Measurements from ENCODE around the gene MBIP. TPM values are rescaled to one million over a fixed set of nuclear protein-coding genes. Genes with fewer than 3 reads are reported as not detected.
A peak's percentile ranks its signal among the peaks of the same experiment; 100 is the strongest.
"Not testable (repeated sequence)": the region's sequence is repeated elsewhere in the genome, so short reads cannot be mapped to it uniquely, and the experiment has no call there.

Gene MBIP
- total RNA-seq, 4 donors from 2014 or later, result 17.2 to 35.8 (median 21.0) TPM

DNA sequence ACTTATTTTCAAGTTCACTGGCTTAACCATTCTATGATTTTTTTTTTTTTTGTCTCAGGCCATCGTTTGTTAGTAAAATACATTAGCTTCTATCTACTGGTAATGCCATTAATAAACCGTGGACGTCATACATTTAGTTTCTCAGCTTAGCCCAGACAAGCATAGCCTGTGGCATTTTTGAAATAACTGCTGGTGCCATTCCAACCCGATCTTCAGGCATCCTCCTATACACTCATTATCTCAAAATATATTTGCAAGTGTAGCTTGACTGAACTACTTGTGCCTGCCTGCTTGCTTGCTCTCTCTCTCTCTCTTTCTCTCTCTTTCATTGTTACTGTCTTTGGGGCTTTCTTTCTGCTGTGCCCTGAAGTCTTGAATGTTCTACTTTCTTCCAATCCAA is 12.7 kb upstream of the MBIP start:
- 43 to 48% methylated on average over 4 of the region's 4 CpGs for WGBS, 2 donors
- intact Hi-C loops (cut with DNase I; ENCODE audit: low total_unique reads), result no loop called here
- no peak overlapping the region for H3K4me3 ChIP-seq (ENCODE audit: low read depth, poor library complexity, severe bottlenecking)
- peak in 1 of 2 donors; percentile 18 for DNase-seq (ENCODE audit: low spot score in 2 of 2)
- TF ChIP-seq, protein P1, sequence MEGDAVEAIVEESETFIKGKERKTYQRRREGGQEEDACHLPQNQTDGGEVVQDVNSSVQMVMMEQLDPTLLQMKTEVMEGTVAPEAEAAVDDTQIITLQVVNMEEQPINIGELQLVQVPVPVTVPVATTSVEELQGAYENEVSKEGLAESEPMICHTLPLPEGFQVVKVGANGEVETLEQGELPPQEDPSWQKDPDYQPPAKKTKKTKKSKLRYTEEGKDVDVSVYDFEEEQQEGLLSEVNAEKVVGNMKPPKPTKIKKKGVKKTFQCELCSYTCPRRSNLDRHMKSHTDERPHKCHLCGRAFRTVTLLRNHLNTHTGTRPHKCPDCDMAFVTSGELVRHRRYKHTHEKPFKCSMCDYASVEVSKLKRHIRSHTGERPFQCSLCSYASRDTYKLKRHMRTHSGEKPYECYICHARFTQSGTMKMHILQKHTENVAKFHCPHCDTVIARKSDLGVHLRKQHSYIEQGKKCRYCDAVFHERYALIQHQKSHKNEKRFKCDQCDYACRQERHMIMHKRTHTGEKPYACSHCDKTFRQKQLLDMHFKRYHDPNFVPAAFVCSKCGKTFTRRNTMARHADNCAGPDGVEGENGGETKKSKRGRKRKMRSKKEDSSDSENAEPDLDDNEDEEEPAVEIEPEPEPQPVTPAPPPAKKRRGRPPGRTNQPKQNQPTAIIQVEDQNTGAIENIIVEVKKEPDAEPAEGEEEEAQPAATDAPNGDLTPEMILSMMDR (IDR thresholded peaks at IDR 0.05), result no peak
- no peak for TF ChIP-seq POLR2A (IDR thresholded peaks at IDR 0.05)

DNA sequence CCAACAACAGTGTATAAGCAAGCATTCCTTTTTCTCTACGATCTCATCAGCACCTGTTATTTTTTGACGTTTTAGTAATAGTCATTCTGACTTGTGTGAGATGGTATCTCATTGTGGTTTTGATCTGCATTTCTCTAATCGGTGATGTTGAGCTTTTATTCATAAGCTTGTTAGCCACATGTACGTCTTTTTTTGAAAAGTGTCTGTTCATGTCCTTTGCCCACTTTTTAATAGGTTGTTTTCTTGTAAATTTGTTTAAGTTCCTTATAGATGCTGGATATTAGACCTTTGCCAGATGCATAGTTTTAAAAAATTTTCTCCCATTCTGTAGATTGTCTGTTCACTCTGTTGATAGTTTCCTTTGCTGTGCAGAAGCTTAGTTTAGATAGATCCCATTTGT is 7.1 kb upstream of the MBIP start:
- WGBS, 2 donors, result 85% methylated on average over 4 of the region's 4 CpGs

DNA sequence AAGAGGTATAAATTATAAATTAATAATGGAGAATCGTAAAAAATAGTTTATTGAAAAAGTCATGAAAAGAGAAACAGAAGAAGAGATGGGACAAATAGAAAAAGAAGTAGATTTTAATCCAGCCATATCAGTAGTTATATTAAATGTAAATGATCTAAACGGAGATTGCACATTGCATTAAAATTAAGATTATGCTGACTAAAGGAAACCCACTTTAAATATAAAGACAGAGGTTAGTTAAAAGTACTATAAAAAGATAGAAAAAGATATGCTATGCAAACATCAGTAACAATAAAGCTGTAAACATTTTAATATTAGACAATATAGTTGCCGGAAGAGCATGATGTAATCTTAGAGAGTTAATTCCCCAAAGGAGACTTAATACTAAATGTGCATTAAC is 5.4 kb upstream of the MBIP start:
- intact Hi-C loops (cut with DNase I; ENCODE audit: low total_unique reads), result no loop called here
- DNase-seq (ENCODE audit: low spot score in 2 of 2), result no peak
- no peak for TF ChIP-seq POLR2A (IDR thresholded peaks at IDR 0.05)
- TF ChIP-seq, protein P1 (IDR thresholded peaks at IDR 0.05), result no peak
- H3K4me3 ChIP-seq (ENCODE audit: low read depth, poor library complexity, severe bottlenecking), result no peak overlapping the region
- 84 to 87% methylated on average over 3 of the region's 3 CpGs for WGBS, 2 donors

More for the DNA sequence above, 7.1 kb upstream of the MBIP start:
- DNase-seq (ENCODE audit: low spot score in 2 of 2); intact Hi-C loops (cut with DNase I; ENCODE audit: low total_unique reads); H3K4me3 ChIP-seq (ENCODE audit: low read depth, poor library complexity, severe bottlenecking): not testable (repeated sequence)

DNA sequence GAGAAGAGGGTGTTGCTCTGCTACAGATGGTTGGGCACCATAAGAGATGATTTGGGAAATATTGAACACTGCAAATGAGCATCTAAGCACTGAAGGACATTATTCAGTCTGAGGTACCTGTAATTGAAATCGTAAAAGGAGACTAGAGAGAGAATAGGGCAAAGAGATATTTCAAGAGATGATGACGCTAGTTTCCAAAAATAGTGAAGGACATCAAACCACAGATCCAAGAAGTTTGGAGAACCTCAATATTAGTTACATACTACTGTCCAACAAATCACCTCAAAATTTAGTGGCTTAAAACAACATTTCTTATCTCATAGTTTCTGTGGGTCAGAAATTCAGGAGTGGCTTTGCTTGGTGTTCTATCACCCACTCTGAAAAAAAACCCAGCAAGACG is 4.5 kb upstream of the MBIP start:
- intact Hi-C loops (cut with DNase I; ENCODE audit: low total_unique reads), result no loop called here
- WGBS, 2 donors, result 87 to 88% methylated on average over 3 of the region's 3 CpGs
- H3K4me3 ChIP-seq (ENCODE audit: low read depth, poor library complexity, severe bottlenecking), result no peak overlapping the region
- TF ChIP-seq, protein P1 (IDR thresholded peaks at IDR 0.05), result no peak
- TF ChIP-seq POLR2A (IDR thresholded peaks at IDR 0.05), result no peak
- no peak for DNase-seq (ENCODE audit: low spot score in 2 of 2)

DNA sequence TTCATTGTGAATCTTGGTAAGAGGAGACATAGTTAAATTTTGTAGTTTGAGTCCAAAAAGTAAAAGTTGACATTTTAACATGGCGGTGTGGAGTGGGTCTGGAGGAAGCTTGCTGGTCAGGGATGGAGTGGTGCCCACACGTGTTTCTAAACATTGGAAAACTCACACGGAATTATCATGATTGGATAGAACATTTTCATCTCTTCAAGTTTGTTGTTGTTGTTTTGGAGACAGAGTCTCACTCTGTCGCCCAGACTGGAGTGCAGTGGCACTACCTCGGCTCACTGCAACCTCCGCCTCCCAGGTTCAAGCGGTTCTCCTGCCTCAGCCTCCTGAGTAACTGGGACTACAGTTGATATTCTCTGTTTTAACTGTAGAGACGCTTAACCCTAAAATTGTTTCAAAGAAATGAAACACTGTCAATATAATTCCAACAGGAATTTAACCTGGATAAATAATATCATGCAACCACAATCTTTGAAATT is 502 bp upstream of the MBIP start:
- TF ChIP-seq POLR2A (IDR thresholded peaks at IDR 0.05), result no peak
- TF ChIP-seq, protein P1 (IDR thresholded peaks at IDR 0.05), result no peak
- no peak for DNase-seq (ENCODE audit: low spot score in 2 of 2)
- WGBS, 2 donors, result 60 to 62% methylated on average over 8 of the region's 8 CpGs
- peak overlapping the region; percentile 90 for H3K4me3 ChIP-seq (ENCODE audit: low read depth, poor library complexity, severe bottlenecking)
- intact Hi-C loops (cut with DNase I; ENCODE audit: low total_unique reads), result no loop called here

DNA sequence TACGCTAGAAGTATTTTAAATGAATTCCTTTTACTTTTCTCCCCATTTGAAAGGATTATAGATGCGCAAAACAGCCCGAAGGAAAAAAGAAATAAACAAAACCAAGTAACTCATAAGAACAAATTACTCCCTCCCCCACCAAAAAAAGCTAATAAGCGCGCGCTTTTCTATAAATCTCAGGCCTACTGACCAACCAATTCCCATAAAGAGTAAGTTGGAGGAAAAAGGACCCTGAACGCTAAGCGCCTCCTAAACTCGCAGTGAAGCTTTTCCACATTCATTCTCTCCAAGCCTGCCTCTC is 588 bp downstream of the MBIP start:
- TF ChIP-seq, protein P1 (IDR thresholded peaks at IDR 0.05), result no peak
- no peak for TF ChIP-seq POLR2A (IDR thresholded peaks at IDR 0.05)
- H3K4me3 ChIP-seq (ENCODE audit: low read depth, poor library complexity, severe bottlenecking), result peak overlapping the region; percentile 90
- WGBS, 2 donors, result 1% methylated on average over 9 of the region's 9 CpGs
- DNase-seq (ENCODE audit: low spot score in 2 of 2), result no peak
- intact Hi-C loops (cut with DNase I; ENCODE audit: low total_unique reads), result no loop called here
